Heart left ventricle (tissue), 16 donors: Measurements from ENCODE around the gene QPRT. TPM values are rescaled to one million over a fixed set of nuclear protein-coding genes. Genes with fewer than 3 reads are reported as not detected.

Experiments used
- ATAC-seq, 4 donors: fragments of 200-7000 bp; cut with Tn5 transposase; one replicate each; pipeline ENCODE4 v1.9.1; 2020 to 2022; ENCODE audit warnings: moderate library complexity in 4 of 4, mild to moderate bottlenecking in 3 of 4, moderate number of reproducible peaks in 1 of 4
- DNase-seq, 5 donors: peaks; one replicate each; pipeline ENCODE4 v3.0.0-alpha.2; 2020
- H3K27ac ChIP-seq, 12 donors: fragments of 200-600 bp; sonication (generic) in 4 of 12; one replicate each; pipeline versions ENCODE4 v1.5.0 to v1.8.0; 2016 to 2022; ENCODE audit warnings: mild to moderate bottlenecking in 2 of 12
- H3K27me3 ChIP-seq, 9 donors: fragments of 200-600 bp; sonication (generic) in 2 of 9; one replicate each; pipeline versions ENCODE4 v1.5.1 to v1.8.0; 2016 to 2022; ENCODE audit warnings: mild to moderate bottlenecking in 3 of 9
- H3K36me3 ChIP-seq, 9 donors: fragments of 200-600 bp; sonication (generic) in 2 of 9; one replicate each; pipeline versions ENCODE4 v1.5.0 to v1.8.0; 2018 to 2022; ENCODE audit warnings: mild to moderate bottlenecking in 2 of 9
- H3K4me1 ChIP-seq, 12 donors: fragments of 200-600 bp; sonication (generic) in 4 of 12; one replicate each; pipeline versions ENCODE4 v1.5.0 to v1.8.0; 2016 to 2022; ENCODE audit warnings: mild to moderate bottlenecking in 3 of 12
- H3K4me3 ChIP-seq, 12 donors: fragments of 200-600 bp; sonication (generic) in 4 of 12; one replicate each; pipeline versions ENCODE4 v1.5.0 to v1.8.0; 2017 to 2022; ENCODE audit warnings: mild to moderate bottlenecking in 9 of 12, moderate library complexity in 4 of 12
- H3K9me3 ChIP-seq, 12 donors: fragments of 200-600 bp; sonication (generic) in 4 of 12; one replicate each; pipeline versions ENCODE4 v1.5.0 to v1.8.0; 2016 to 2022; ENCODE audit warnings: mild to moderate bottlenecking in 1 of 12
- CTCF ChIP-seq, 12 donors: fragments of 200-600 bp; sonication (generic) in 4 of 12; IDR thresholded peaks; one replicate each; pipeline versions ENCODE4 v1.5.0 to v1.8.0; 2018 to 2022; ENCODE audit warnings: antibody characterized with exemption in 12 of 12, mild to moderate bottlenecking in 5 of 12
- POLR2A ChIP-seq, 2 donors: fragments of 450-650 bp; IDR thresholded peaks; one replicate each; pipeline ENCODE4 v1.6.1; 2017; ENCODE audit warnings: antibody characterized with exemption in 2 of 2, mild to moderate bottlenecking in 2 of 2, moderate library complexity in 2 of 2
- WGBS, 4 donors: extraction: QIAGEN DNeasy Blood & Tissue Kit in 2 of 4; methylation state at CpG; one replicate each; pipeline versions ENCODE4 v1.1.5 to v1.1.7; 2013 to 2018; 5-methylcytosine and 5-hydroxymethylcytosine counted together
- intact Hi-C, 10 donors: fragments of 100-400 bp; cut with DNase I; formaldehyde crosslinking; loops; one replicate each; pipeline versions ENCODE4 v1.11.1 to v1.14.2; 2022
- polyA plus RNA-seq, 2 donors: library from polyadenylated mRNA; stranded (reverse); fragments of 200-250 nt; gene quantifications; one replicate each; pipeline ENCODE4 v1.2.3, GENCODE V29; 2013
- total RNA-seq, 9 donors: library from RNA; depleted of rRNA in 2 of 9; stranded (reverse); fragments of >200 nt in 2 of 9; fragmentation: NEBNext Ultra II Directional in 3 of 9; extraction: Animal tissue kit (Norgen Biotek cat#: 25700) in 3 of 9; gene quantifications; one replicate each; pipeline versions ENCODE4 v1.1.0 to v1.2.4, GENCODE V29; 2016 to 2023
- donor health status: ischemic (EF 13 %, LVEDD 7.1; RV severe dilation, severe dysfunction).
- donor health status: healthy with polysubstance abuse.
- donor health status: DM: no; HTN: yes; CAD: no.
- donor health status: DM: no; HTN: no; CAD: no.
- donor health status: ischemic (EF 25% LVEDD 6.9; RV normal size, moderate dysfunction).
- donor health status: ischemic (EF 25% LVEDD 5.7; RV mildly dilated, moderate dysfunction).
- donor health status: healthy.
- donor health status: DM: yes; HTN: yes; CAD: no.
- donor health status: ischemic (EF 35%, LVEDD 5.7; RV mildly dilated, moderate dysfunction).
- donor health status: nonischemic (EF 11% LVEDD 7.7; RV severe dilation, severe dysfunction).
- donor health status: DM: yes; HTN: yes; CAD: no.
- donor health status: PGD.
- donor health status: ischemic (EF 29% LVEDD 5.4; RV normal size, mild dysfunction).
- donor health status: nonischemic (EF 23%, LVEDD 6.1; RV moderate dilation, normal function).

Gene QPRT
- total and polyA plus RNA-seq, 11 donors = 3.6 to 36.5 (median 23.1) TPM

DNA sequence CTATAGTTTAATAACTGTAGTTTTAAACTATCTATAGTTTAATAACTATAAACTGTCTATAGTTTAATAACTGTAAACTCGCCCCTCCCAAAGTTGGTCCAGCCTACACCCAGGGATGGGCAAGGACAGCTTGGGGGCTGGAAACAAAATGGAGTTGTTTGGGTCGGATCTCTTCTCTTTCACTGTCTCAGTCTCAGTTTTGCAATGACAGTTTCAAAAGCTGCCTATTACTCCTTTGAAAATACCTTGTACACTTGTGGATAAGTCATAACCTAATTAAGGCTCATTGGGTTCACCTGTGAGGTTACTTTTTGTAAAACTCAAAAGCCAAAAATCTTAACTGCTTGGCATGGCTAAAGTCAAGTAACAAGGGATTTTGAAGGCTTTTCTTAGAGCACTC lies 35.4 kb downstream of the QPRT start:
- no peak for DNase-seq
- no peak for TF ChIP-seq POLR2A (IDR thresholded peaks at IDR 0.05)
- no peak for TF ChIP-seq CTCF (IDR thresholded peaks at IDR 0.05)
- no peak for ATAC-seq
- Histone ChIP-seq H3K4me3 (no peak overlapping the region), H3K36me3 (no peaks in the 10 kb centered on the region), H3K9me3 (no peaks in the 10 kb centered on the region), H3K27me3 (no peaks in the 10 kb centered on the region), H3K27ac (no peak overlapping the region), H3K4me1 (peaks cover 0 to 21% (median 0%) of the 10 kb centered on the region in 12 donors)
- intact Hi-C loops = no loop called here
- WGBS, 4 donors = 79 to 86% (median 85%) methylated on average over 2 of the region's 2 CpGs

- intact Hi-C loops = loop anchor here in 1 of 10 donors (5.0 kb wide), 1 partner anchor 307 kb away; the partner anchor contains the start of gene C16orf92
These were observed 36.0 kb downstream of the QPRT start for GRCh38 chr16:29714972-29715371.

DNA sequence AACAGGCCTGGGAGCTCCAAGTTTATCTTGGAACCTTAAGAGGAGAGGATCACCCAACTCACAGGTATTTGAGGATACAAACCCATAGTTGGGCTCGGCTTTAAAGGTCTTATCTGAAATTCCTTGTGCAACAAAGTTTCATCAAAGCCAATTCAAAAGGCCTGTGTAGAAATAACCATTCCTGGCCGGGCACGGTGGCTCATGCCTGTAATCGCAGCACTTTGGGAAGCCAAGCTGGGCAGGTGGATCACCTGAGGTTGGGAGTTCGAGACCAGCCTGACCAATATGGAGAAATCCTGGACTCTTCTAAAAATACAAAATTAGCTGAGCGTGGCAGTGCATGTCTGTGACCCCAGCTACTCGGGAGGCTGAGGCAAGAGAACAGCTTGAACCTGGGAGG lies 38.1 kb downstream of the QPRT start:
- WGBS, 4 donors = 83 to 88% (median 85%) methylated on average over 7 of the region's 7 CpGs
- no peak overlapping the region for H3K4me3 ChIP-seq
- ATAC-seq (no peak), DNase-seq (no peak)
- peaks cover 0 to under 1% (median 0%) of the 10 kb centered on the region in 12 donors for H3K4me1 ChIP-seq
- TF ChIP-seq POLR2A (IDR thresholded peaks at IDR 0.05) (no peak), CTCF (IDR thresholded peaks at IDR 0.05) (no peak)
- no peaks in the 10 kb centered on the region for H3K27me3 ChIP-seq
- no peak overlapping the region for H3K27ac ChIP-seq
- H3K9me3 ChIP-seq = no peaks in the 10 kb centered on the region
- intact Hi-C loops = loop anchor here in 1 of 10 donors (5.0 kb wide), 1 partner anchor 305 kb away; the partner anchor contains the start of gene C16orf92
- no peaks in the 10 kb centered on the region for H3K36me3 ChIP-seq

More at GRCh38 chr16:29714972-29715371, 36.0 kb downstream of the QPRT start:
- Histone ChIP-seq H3K9me3 (no peaks in the 10 kb centered on the region), H3K36me3 (no peaks in the 10 kb centered on the region), H3K27me3 (no peaks in the 10 kb centered on the region), H3K27ac (no peak overlapping the region), H3K4me3 (no peak overlapping the region), H3K4me1 (peaks cover 0 to 21% (median 0%) of the 10 kb centered on the region in 12 donors)
- ATAC-seq (no peak), DNase-seq (no peak)
- TF ChIP-seq POLR2A (IDR thresholded peaks at IDR 0.05) = no peak
- TF ChIP-seq CTCF (IDR thresholded peaks at IDR 0.05) = no peak
- WGBS, 4 donors = 24 to 47% (median 37%) methylated on average over 1 of the region's 1 CpG

- ATAC-seq (no peak), DNase-seq (no peak)
- no peak overlapping the region for H3K27ac ChIP-seq
- H3K4me1 ChIP-seq = no peaks in the 10 kb centered on the region
- intact Hi-C loops = loop anchor here in 1 of 10 donors (5.0 kb wide), 1 partner anchor 303 kb away; the partner anchor contains the start of gene C16orf92
- 31 to 48% (median 41%) methylated on average over 4 of the region's 4 CpGs for WGBS, 4 donors
- no peaks in the 10 kb centered on the region for H3K9me3 ChIP-seq
- no peak for TF ChIP-seq CTCF (IDR thresholded peaks at IDR 0.05)
- TF ChIP-seq POLR2A (IDR thresholded peaks at IDR 0.05) = no peak
- no peaks in the 10 kb centered on the region for H3K36me3 ChIP-seq
- no peaks in the 10 kb centered on the region for H3K27me3 ChIP-seq
- H3K4me3 ChIP-seq = no peak overlapping the region
These were observed 40.1 kb downstream of the QPRT start for GRCh38 chr16:29719063-29719462.
